Fibroblast of mammary gland (primary cell): ENCODE results near the gene SPATA4.

Source experiments
- DNase-seq: peaks from one replicate; pipeline ENCODE4 v3.0.0-alpha.2; 2010; ENCODE audit warnings: low read depth
- H3K4me3 ChIP-seq: 2 replicates; pipeline ENCODE4 v1.5.1; 2011; ENCODE audit warnings: low read depth, mild to moderate bottlenecking, low read length, moderate library complexity; ENCODE audit not compliant: control insufficient read depth
- CTCF ChIP-seq: conservative IDR thresholded peaks from 2 replicates; pipeline ENCODE4 v1.5.1; 2011; ENCODE audit warnings: low read depth, low read length, inconsistent platforms; ENCODE audit not compliant: control insufficient read depth, insufficient read depth

Gene SPATA4

DNA sequence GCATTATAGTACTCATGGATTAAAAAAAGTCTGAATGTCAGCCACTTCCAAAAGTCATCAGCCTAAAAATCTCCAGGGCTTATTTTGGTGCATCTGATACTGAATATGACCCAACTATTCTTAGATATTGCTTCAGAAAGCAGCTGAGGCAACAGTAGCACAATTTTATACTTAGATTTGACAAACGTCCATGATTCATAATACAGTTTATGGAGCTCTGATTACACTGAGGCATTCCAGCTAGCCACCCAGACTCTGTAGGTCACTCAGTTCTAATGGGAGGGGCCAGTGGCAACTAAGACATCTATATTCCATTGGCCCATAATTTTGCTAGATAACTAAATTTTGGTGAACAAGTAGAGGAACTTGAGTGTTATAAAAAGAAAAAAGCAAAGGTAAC is 10.3 kb downstream of the SPATA4 start:
- peak; percentile 78 for DNase-seq
- TF ChIP-seq CTCF, result no peak

DNA sequence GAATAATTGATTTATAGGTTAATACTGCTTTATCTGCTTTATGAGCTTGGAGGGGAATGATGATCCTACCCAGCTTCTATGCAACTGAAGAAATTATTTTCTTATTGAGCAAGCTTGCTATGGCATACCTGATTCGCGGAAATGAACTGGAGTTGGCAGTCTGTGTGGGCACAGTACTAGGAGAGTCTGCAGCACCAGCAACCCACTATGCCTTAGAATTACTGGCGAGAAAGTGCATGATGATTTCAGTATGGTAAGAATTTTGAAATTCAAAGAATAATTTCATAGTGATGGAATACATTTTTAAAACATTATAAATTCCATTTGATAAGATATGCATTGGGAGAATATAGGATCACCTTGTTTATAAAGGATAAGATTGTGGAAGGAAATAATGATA is 32.3 kb downstream of the SPATA4 start:
- no peak overlapping the region for H3K4me3 ChIP-seq
- TF ChIP-seq CTCF, result no peak
- no peak for DNase-seq

More for the DNA sequence above, 10.3 kb downstream of the SPATA4 start:
- no peak overlapping the region for H3K4me3 ChIP-seq

- TF ChIP-seq CTCF, result no peak
- no peak overlapping the region for H3K4me3 ChIP-seq
- peak; percentile 55 for DNase-seq
Measured at GRCh38 chr4:176156656-176157055, 38.7 kb downstream of the SPATA4 start.

- no peak for DNase-seq
- no peak for TF ChIP-seq CTCF
- H3K4me3 ChIP-seq, result no peak overlapping the region
Measured at GRCh38 chr4:176153124-176153523, 42.3 kb downstream of the SPATA4 start.

DNA sequence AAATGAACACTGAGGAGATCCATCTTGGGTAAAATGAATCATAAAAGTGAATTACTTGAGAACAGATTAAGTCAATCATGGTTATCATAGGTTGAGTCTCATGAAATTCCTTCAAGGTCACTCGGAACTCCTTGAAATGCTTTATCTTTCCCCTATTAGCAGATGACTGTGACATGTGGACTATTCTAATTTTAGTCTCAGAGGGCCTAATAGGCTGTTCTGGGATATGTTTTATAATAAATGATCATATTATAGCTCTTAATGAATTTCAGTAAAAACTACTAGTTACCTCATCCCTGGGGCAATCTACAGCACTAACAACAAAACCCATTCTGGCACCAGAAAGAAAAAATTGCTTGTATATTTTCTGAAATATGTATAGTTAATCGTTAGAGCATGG is 44.7 kb downstream of the SPATA4 start:
- DNase-seq, result no peak
- no peak overlapping the region for H3K4me3 ChIP-seq
- no peak for TF ChIP-seq CTCF

GRCh38 chr4:176150356-176150682 is 45.1 kb downstream of the SPATA4 start:
- H3K4me3 ChIP-seq, result no peak overlapping the region
- peak; percentile 32 for TF ChIP-seq CTCF
- DNase-seq, result peak; percentile 58

GRCh38 chr4:176149680-176150355 is 45.6 kb downstream of the SPATA4 start:
- H3K4me3 ChIP-seq, result no peak overlapping the region
- no peak for TF ChIP-seq CTCF
- DNase-seq, result peak; percentile 2
